Measurements from ENCODE around the gene NCOA1.
"Not testable (repeated sequence)": the region's sequence is repeated elsewhere in the genome, so short reads cannot be mapped to it uniquely, and the experiment has no call there.

The NCOA1 gene

DNA sequence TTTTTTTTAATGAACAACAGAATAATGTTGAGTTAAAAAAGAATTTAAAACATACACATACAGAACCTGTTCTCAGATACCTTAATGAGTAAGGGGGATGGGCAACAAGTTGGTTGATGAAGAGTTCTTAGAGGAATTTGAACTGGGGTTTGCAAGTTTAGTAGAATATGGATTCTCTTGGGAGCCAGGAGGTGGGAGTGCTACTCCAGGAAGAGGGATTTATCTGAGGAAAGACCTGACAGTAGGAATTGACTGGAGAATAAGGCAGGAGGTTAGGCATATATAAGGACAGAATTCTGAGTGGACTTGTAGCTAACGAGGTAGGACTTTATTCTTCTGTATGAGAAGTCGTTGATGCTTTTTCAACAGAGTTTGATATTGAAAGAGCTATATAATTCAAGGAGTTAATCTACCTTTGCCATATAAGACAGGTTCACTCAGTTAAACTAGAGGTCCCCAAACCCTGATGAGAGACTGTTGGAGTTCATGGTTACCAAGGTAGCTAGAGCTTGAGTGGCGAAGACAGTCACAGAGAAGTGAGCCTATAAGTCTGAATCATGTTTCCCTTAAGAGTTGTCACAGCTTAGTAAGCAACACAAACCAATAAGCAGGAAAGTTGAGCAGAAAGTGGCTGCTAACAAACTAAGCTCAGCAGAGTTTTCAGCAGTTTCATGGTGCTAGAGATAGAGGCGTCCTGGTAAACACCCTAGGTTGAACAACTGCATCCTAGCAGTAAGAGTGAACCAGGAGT lies 88.2 kb downstream of the NCOA1 start:
- Histone ChIP-seq H3F3A (ENCODE audit: control insufficient read depth, insufficient read depth) (no peaks in the 10 kb centered on the region), H3K9me3 (ENCODE audit: control insufficient read depth, insufficient read depth, low read length) (no peaks in the 10 kb centered on the region), H3K36me3 (ENCODE audit: control insufficient read depth, low read length) (no peaks in the 10 kb centered on the region), H3K9me2 (replicated peaks; ENCODE audit: control insufficient read depth, low read length) (no peaks in the 10 kb centered on the region), H3K79me2 (ENCODE audit: control insufficient read depth, low read length) (no peaks in the 10 kb centered on the region), H4K20me1 (ENCODE audit: control insufficient read depth, insufficient read depth, low read depth, low read length) (no peaks in the 10 kb centered on the region), H3K4me2 (ENCODE audit: low read length) (peak overlapping the region; percentile 68), H3K4me3 (ENCODE audit: low read length) (peak overlapping the region; percentile 3; the same call in 1 of the 2 replicates), H3K27ac (ENCODE audit: low read depth, low read length) (no peak overlapping the region), H3K27me3 (ENCODE audit: control insufficient read depth, low read length) (no peaks in the 10 kb centered on the region), H3K4me1 (ENCODE audit: control insufficient read depth, low read length) (peaks cover 52% of the 10 kb centered on the region)
- TF ChIP-seq, protein P1, sequence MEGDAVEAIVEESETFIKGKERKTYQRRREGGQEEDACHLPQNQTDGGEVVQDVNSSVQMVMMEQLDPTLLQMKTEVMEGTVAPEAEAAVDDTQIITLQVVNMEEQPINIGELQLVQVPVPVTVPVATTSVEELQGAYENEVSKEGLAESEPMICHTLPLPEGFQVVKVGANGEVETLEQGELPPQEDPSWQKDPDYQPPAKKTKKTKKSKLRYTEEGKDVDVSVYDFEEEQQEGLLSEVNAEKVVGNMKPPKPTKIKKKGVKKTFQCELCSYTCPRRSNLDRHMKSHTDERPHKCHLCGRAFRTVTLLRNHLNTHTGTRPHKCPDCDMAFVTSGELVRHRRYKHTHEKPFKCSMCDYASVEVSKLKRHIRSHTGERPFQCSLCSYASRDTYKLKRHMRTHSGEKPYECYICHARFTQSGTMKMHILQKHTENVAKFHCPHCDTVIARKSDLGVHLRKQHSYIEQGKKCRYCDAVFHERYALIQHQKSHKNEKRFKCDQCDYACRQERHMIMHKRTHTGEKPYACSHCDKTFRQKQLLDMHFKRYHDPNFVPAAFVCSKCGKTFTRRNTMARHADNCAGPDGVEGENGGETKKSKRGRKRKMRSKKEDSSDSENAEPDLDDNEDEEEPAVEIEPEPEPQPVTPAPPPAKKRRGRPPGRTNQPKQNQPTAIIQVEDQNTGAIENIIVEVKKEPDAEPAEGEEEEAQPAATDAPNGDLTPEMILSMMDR (IDR thresholded peaks at IDR 0.05; ENCODE audit: low read depth, low read length, poor library complexity, severe bottlenecking), result no peak
- no peak for TF ChIP-seq EZH2phosphoT487 (IDR thresholded peaks at IDR 0.05; ENCODE audit: borderline replicate concordance, low read length)

DNA sequence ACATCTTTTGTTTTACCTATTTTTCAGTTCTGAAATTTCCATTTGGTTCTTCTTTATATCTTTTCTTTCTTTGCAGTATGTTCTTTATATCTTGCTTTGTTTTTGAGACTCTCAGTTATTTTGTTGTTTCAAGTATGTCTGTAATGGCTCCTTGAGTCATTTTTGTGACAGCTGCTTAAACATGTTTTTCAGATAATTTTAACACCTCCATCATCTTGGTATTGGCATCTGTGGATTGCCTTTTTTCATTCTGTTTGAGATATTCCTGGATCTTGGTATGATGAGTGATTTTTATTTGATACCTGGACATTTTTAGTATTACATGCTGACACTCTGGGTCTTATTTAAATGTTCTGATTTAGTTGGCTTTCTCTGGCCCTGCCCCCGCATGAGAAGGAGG lies 89.5 kb downstream of the NCOA1 start:
- no peaks in the 10 kb centered on the region for H3K27me3 ChIP-seq (ENCODE audit: control insufficient read depth, low read length)
- peaks cover 52% of the 10 kb centered on the region for H3K4me1 ChIP-seq (ENCODE audit: control insufficient read depth, low read length)
- no peak overlapping the region for H3K4me3 ChIP-seq (ENCODE audit: low read length)
- no peaks in the 10 kb centered on the region for H3K9me3 ChIP-seq (ENCODE audit: control insufficient read depth, insufficient read depth, low read length)
- no peaks in the 10 kb centered on the region for H3K79me2 ChIP-seq (ENCODE audit: control insufficient read depth, low read length)
- H3K36me3 ChIP-seq (ENCODE audit: control insufficient read depth, low read length), result no peaks in the 10 kb centered on the region
- no peak overlapping the region for H3K4me2 ChIP-seq (ENCODE audit: low read length)
- no peaks in the 10 kb centered on the region for H3K9me2 ChIP-seq (replicated peaks; ENCODE audit: control insufficient read depth, low read length)
- H3F3A ChIP-seq (ENCODE audit: control insufficient read depth, insufficient read depth), result no peaks in the 10 kb centered on the region
- TF ChIP-seq, protein P1 (IDR thresholded peaks at IDR 0.05; ENCODE audit: low read depth, low read length, poor library complexity, severe bottlenecking), result no peak
- no peak for TF ChIP-seq EZH2phosphoT487 (IDR thresholded peaks at IDR 0.05; ENCODE audit: borderline replicate concordance, low read length)
- no peaks in the 10 kb centered on the region for H4K20me1 ChIP-seq (ENCODE audit: control insufficient read depth, insufficient read depth, low read depth, low read length)
- H3K27ac ChIP-seq (ENCODE audit: low read depth, low read length), result no peak overlapping the region

DNA sequence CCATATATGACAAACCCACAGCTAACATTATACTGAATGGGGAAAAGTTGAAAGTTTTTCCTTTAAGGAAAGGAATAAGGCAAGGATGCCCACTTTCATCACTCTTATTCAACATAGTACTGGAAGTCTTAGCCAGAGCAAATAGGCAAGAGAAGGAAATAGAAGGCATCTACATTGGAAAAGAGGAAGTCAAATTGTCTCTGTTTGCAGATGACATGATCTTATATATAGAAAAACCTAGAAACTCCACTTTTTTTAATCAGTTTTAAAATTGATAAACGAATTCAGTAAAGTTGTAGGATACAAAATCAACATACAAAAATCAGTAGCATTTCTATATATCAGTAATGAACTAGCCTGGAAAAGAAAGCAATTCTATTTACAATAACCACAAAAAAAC lies 90.9 kb downstream of the NCOA1 start:
- not testable (repeated sequence) for H3K4me2 ChIP-seq (ENCODE audit: low read length); H3K36me3 ChIP-seq (ENCODE audit: control insufficient read depth, low read length); H3K27ac ChIP-seq (ENCODE audit: low read depth, low read length); H3K9me3 ChIP-seq (ENCODE audit: control insufficient read depth, insufficient read depth, low read length); H3F3A ChIP-seq (ENCODE audit: control insufficient read depth, insufficient read depth); H3K27me3 ChIP-seq (ENCODE audit: control insufficient read depth, low read length); H3K4me3 ChIP-seq (ENCODE audit: low read length); H4K20me1 ChIP-seq (ENCODE audit: control insufficient read depth, insufficient read depth, low read depth, low read length); H3K79me2 ChIP-seq (ENCODE audit: control insufficient read depth, low read length); H3K9me2 ChIP-seq (replicated peaks; ENCODE audit: control insufficient read depth, low read length)
- H3K4me1 ChIP-seq (ENCODE audit: control insufficient read depth, low read length), result peaks cover 48% of the 10 kb centered on the region

DNA sequence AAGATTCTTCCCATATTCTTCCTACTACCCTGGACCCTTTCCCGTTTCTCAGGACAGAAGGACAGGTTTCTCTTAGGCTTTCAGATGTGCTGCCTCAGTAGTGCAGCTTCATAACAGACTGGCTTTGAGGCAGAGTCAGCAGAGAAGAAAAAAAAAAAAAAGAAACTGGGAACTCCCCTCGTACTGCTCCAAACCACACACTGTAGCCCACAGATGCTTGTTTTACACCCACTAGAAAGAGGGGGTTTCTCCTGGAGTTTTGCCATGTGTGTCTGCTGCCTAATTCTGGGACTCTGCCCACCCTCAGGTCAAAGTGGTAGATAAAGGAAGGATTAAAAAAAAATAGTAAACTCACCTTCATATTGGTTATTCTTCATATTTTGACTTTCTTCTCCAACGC lies 95.9 kb downstream of the NCOA1 start:
- no peaks in the 10 kb centered on the region for H4K20me1 ChIP-seq (ENCODE audit: control insufficient read depth, insufficient read depth, low read depth, low read length)
- no peaks in the 10 kb centered on the region for H3K9me3 ChIP-seq (ENCODE audit: control insufficient read depth, insufficient read depth, low read length)
- no peaks in the 10 kb centered on the region for H3F3A ChIP-seq (ENCODE audit: control insufficient read depth, insufficient read depth)
- no peaks in the 10 kb centered on the region for H3K79me2 ChIP-seq (ENCODE audit: control insufficient read depth, low read length)
- no peaks in the 10 kb centered on the region for H3K36me3 ChIP-seq (ENCODE audit: control insufficient read depth, low read length)
- peaks cover 6% of the 10 kb centered on the region for H3K4me1 ChIP-seq (ENCODE audit: control insufficient read depth, low read length)
- no peaks in the 10 kb centered on the region for H3K27me3 ChIP-seq (ENCODE audit: control insufficient read depth, low read length)
- H3K4me2 ChIP-seq (ENCODE audit: low read length), result no peak overlapping the region
- H3K4me3 ChIP-seq (ENCODE audit: low read length), result no peak overlapping the region
- no peak overlapping the region for H3K27ac ChIP-seq (ENCODE audit: low read depth, low read length)
- TF ChIP-seq EZH2phosphoT487 (IDR thresholded peaks at IDR 0.05; ENCODE audit: borderline replicate concordance, low read length), result no peak
- TF ChIP-seq, protein P1 (IDR thresholded peaks at IDR 0.05; ENCODE audit: low read depth, low read length, poor library complexity, severe bottlenecking), result no peak
- H3K9me2 ChIP-seq (replicated peaks; ENCODE audit: control insufficient read depth, low read length), result no peaks in the 10 kb centered on the region
